Measurements from ENCODE around the gene CDC37L1.

The CDC37L1 gene

GRCh38 chr9:4669890-4670289, 9.5 kb upstream of the CDC37L1 start:
- DNase-seq (ENCODE audit: low spot score) = no peak

GRCh38 chr9:4670591-4670990, 8.8 kb upstream of the CDC37L1 start:
- DNase-seq (ENCODE audit: low spot score) = no peak

GRCh38 chr9:4671737-4672136, 7.6 kb upstream of the CDC37L1 start:
- no peak for DNase-seq (ENCODE audit: low spot score)

- no peak for DNase-seq (ENCODE audit: low spot score)
Measured at GRCh38 chr9:4674783-4675182, 4.6 kb upstream of the CDC37L1 start.

- DNase-seq (ENCODE audit: low spot score) = no peak
Measured at GRCh38 chr9:4677392-4677791, 2.0 kb upstream of the CDC37L1 start.

GRCh38 chr9:4678679-4679267, 596 bp upstream of the CDC37L1 start:
- DNase-seq (ENCODE audit: low spot score) = peak; percentile 11

GRCh38 chr9:4680173-4680525, 780 bp downstream of the CDC37L1 start:
- DNase-seq (ENCODE audit: low spot score) = no peak

GRCh38 chr9:4680750-4681149, 1.4 kb downstream of the CDC37L1 start:
- no peak for DNase-seq (ENCODE audit: low spot score)

- DNase-seq (ENCODE audit: low spot score) = no peak
Measured at GRCh38 chr9:4684820-4685219, 5.5 kb downstream of the CDC37L1 start.

GRCh38 chr9:4686112-4686511, 6.7 kb downstream of the CDC37L1 start:
- DNase-seq (ENCODE audit: low spot score) = no peak

- DNase-seq (ENCODE audit: low spot score) = no peak
Measured at GRCh38 chr9:4686584-4686983, 7.2 kb downstream of the CDC37L1 start.

- DNase-seq (ENCODE audit: low spot score) = no peak
Measured at GRCh38 chr9:4689021-4689420, 9.7 kb downstream of the CDC37L1 start.

GRCh38 chr9:4689687-4690104, 10.3 kb downstream of the CDC37L1 start:
- DNase-seq (ENCODE audit: low spot score) = no peak

- no peak for DNase-seq (ENCODE audit: low spot score)
Measured at GRCh38 chr9:4690144-4690543, 10.8 kb downstream of the CDC37L1 start.

GRCh38 chr9:4691795-4692194, 12.4 kb downstream of the CDC37L1 start:
- no peak for DNase-seq (ENCODE audit: low spot score)

- DNase-seq (ENCODE audit: low spot score) = no peak
Measured at GRCh38 chr9:4700091-4700490, 20.7 kb downstream of the CDC37L1 start.

GRCh38 chr9:4700932-4701331, 21.6 kb downstream of the CDC37L1 start:
- no peak for DNase-seq (ENCODE audit: low spot score)

- DNase-seq (ENCODE audit: low spot score) = no peak
Measured at GRCh38 chr9:4701526-4701925, 22.2 kb downstream of the CDC37L1 start.

GRCh38 chr9:4704129-4704528, 24.8 kb downstream of the CDC37L1 start:
- no peak for DNase-seq (ENCODE audit: low spot score)

- no peak for DNase-seq (ENCODE audit: low spot score)
Measured at GRCh38 chr9:4706021-4706420, 26.7 kb downstream of the CDC37L1 start.

- no peak for DNase-seq (ENCODE audit: low spot score)
Measured at GRCh38 chr9:4706971-4707622, 27.7 kb downstream of the CDC37L1 start.

- no peak for DNase-seq (ENCODE audit: low spot score)
Measured at GRCh38 chr9:4709380-4709779, 30.0 kb downstream of the CDC37L1 start.

- DNase-seq (ENCODE audit: low spot score) = no peak
Measured at GRCh38 chr9:4713849-4714248, 34.5 kb downstream of the CDC37L1 start.
